ENCODE measurements around the gene TECTB.

TECTB gene

GRCh38 chr10:112295853-112296830 is 12.9 kb downstream of the TECTB start:
- H3F3A ChIP-seq (ENCODE audit: control insufficient read depth, insufficient read depth), result no peaks in the 10 kb centered on the region
- no peaks in the 10 kb centered on the region for H3K36me3 ChIP-seq (ENCODE audit: control insufficient read depth, low read length)
- no peaks in the 10 kb centered on the region for H4K20me1 ChIP-seq (ENCODE audit: control insufficient read depth, insufficient read depth, low read depth, low read length)
- no peaks in the 10 kb centered on the region for H3K79me2 ChIP-seq (ENCODE audit: control insufficient read depth, low read length)
- no peaks in the 10 kb centered on the region for H3K9me3 ChIP-seq (ENCODE audit: control insufficient read depth, insufficient read depth, low read length)
- no peak overlapping the region for H3K27ac ChIP-seq (ENCODE audit: low read depth, low read length)
- H3K9me2 ChIP-seq (replicated peaks; ENCODE audit: control insufficient read depth, low read length), result no peaks in the 10 kb centered on the region
- TF ChIP-seq CTCF (IDR thresholded peaks at IDR 0.05; ENCODE audit: low read depth, low read length, poor library complexity, severe bottlenecking) (no peak), EZH2phosphoT487 (IDR thresholded peaks at IDR 0.05; ENCODE audit: borderline replicate concordance, low read length) (no peak)
- no peaks in the 10 kb centered on the region for H3K4me1 ChIP-seq (ENCODE audit: control insufficient read depth, low read length)
- H3K27me3 ChIP-seq (ENCODE audit: control insufficient read depth, low read length), result peaks cover 8% of the 10 kb centered on the region; the same call in 1 of the 2 replicates
- no peak overlapping the region for H3K4me2 ChIP-seq (ENCODE audit: low read length)
- no peak overlapping the region for H3K4me3 ChIP-seq (ENCODE audit: low read length)

GRCh38 chr10:112296908-112297331 is 13.7 kb downstream of the TECTB start:
- TF ChIP-seq CTCF (IDR thresholded peaks at IDR 0.05; ENCODE audit: low read depth, low read length, poor library complexity, severe bottlenecking), result no peak
- TF ChIP-seq EZH2phosphoT487 (IDR thresholded peaks at IDR 0.05; ENCODE audit: borderline replicate concordance, low read length), result no peak
- H3K4me2 ChIP-seq (ENCODE audit: low read length), result no peak overlapping the region
- H3K9me2 ChIP-seq (replicated peaks; ENCODE audit: control insufficient read depth, low read length), result no peaks in the 10 kb centered on the region
- H3K4me3 ChIP-seq (ENCODE audit: low read length), result no peak overlapping the region
- no peak overlapping the region for H3K27ac ChIP-seq (ENCODE audit: low read depth, low read length)
- H3K36me3 ChIP-seq (ENCODE audit: control insufficient read depth, low read length), result no peaks in the 10 kb centered on the region
- no peaks in the 10 kb centered on the region for H3K79me2 ChIP-seq (ENCODE audit: control insufficient read depth, low read length)
- no peaks in the 10 kb centered on the region for H3K9me3 ChIP-seq (ENCODE audit: control insufficient read depth, insufficient read depth, low read length)
- H3F3A ChIP-seq (ENCODE audit: control insufficient read depth, insufficient read depth), result no peaks in the 10 kb centered on the region
- H3K27me3 ChIP-seq (ENCODE audit: control insufficient read depth, low read length), result peaks cover 8% of the 10 kb centered on the region; the same call in 1 of the 2 replicates
- H4K20me1 ChIP-seq (ENCODE audit: control insufficient read depth, insufficient read depth, low read depth, low read length), result no peaks in the 10 kb centered on the region
- H3K4me1 ChIP-seq (ENCODE audit: control insufficient read depth, low read length), result no peaks in the 10 kb centered on the region

- Histone ChIP-seq H3K36me3 (ENCODE audit: control insufficient read depth, low read length) (no peaks in the 10 kb centered on the region), H3K4me3 (ENCODE audit: low read length) (no peak overlapping the region), H4K20me1 (ENCODE audit: control insufficient read depth, insufficient read depth, low read depth, low read length) (no peaks in the 10 kb centered on the region), H3K4me1 (ENCODE audit: control insufficient read depth, low read length) (no peaks in the 10 kb centered on the region), H3K9me3 (ENCODE audit: control insufficient read depth, insufficient read depth, low read length) (no peaks in the 10 kb centered on the region), H3K4me2 (ENCODE audit: low read length) (no peak overlapping the region), H3F3A (ENCODE audit: control insufficient read depth, insufficient read depth) (no peaks in the 10 kb centered on the region), H3K27ac (ENCODE audit: low read depth, low read length) (no peak overlapping the region), H3K27me3 (ENCODE audit: control insufficient read depth, low read length) (peaks cover 11% of the 10 kb centered on the region; the same call in 1 of the 2 replicates), H3K9me2 (replicated peaks; ENCODE audit: control insufficient read depth, low read length) (no peaks in the 10 kb centered on the region), H3K79me2 (ENCODE audit: control insufficient read depth, low read length) (no peaks in the 10 kb centered on the region)
- TF ChIP-seq EZH2phosphoT487 (IDR thresholded peaks at IDR 0.05; ENCODE audit: borderline replicate concordance, low read length) (no peak), CTCF (IDR thresholded peaks at IDR 0.05; ENCODE audit: low read depth, low read length, poor library complexity, severe bottlenecking) (no peak)
These were observed 15.4 kb downstream of the TECTB start for GRCh38 chr10:112298581-112298980.
